HepG2 (cell line): ENCODE results near the gene VASN. TPM values are rescaled to one million over a fixed set of nuclear protein-coding genes. Genes with fewer than 3 reads are reported as not detected.

Experiments used
- ATAC-seq: fragments of 200-7000 bp; cut with Tn5 transposase; 3 replicates; pipeline ENCODE4 v1.9.1; 2020; ENCODE audit warnings: mild to moderate bottlenecking, moderate library complexity
- BruUV-seq: library from RNA; stranded (reverse); fragments of 400-500 nt; replicated peaks from 2 replicates; lab custom pipeline; 2021; lab: Mats Ljungman, UMichigan
- CTCF ChIA-PET: fragments of 300-600 bp; formaldehyde crosslinking; extraction: SDS; loops from one replicate; lab custom pipeline; 2021; ENCODE audit warnings: low total read pairs, inconsistent platforms, low intra/inter-chr PET ratio; lab: Yijun Ruan, JAX
- POLR2A ChIA-PET: fragments of 350-600 bp; sonication (Branson Sonifier 250); formaldehyde crosslinking; loops from one replicate; lab custom pipeline; 2020; ENCODE audit warnings: antibody characterized with exemption, inconsistent platforms; lab: Yijun Ruan, JAX
- DNase-seq: peaks from one replicate; pipeline ENCODE4 v3.0.0-alpha.2; 2015; ENCODE audit warnings: low spot score
- FAIRE-seq: peaks from 3 replicates; lab custom pipeline; 2011; peaks lifted over from hg19 to GRCh38; lab: Jason Lieb, UNC
- H2AFZ ChIP-seq: one replicate; pipeline ENCODE4 v1.6.1; 2011; ENCODE audit warnings: low read length, inconsistent platforms
- H3K27ac ChIP-seq: fragments of 300-600 bp; 3 replicates; pipeline ENCODE4 v1.8.0; 2011; ENCODE audit warnings: mixed run types, mild to moderate bottlenecking, mixed read lengths, low read length, inconsistent platforms; ENCODE audit not compliant: insufficient read depth; ENCODE audit errors: extremely low read length
- H3K27me3 ChIP-seq, 2 experiments: fragments of 200-600 bp in 1 of 2; 2 replicates in 1 of 2; 3 replicates in 1 of 2; pipeline versions ENCODE4 v1.6.0 to v1.8.0; 2011; ENCODE audit warnings: low read length in 2 of 2, mild to moderate bottlenecking in 2 of 2, moderate library complexity in 2 of 2, inconsistent platforms in 1 of 2; ENCODE audit not compliant: insufficient read depth in 2 of 2, control insufficient read depth in 1 of 2
- H3K36me3 ChIP-seq, 2 experiments: fragments of 200-600 bp in 1 of 2; replicated peaks in 1 of 2; 2 replicates in 1 of 2; 3 replicates in 1 of 2; pipeline versions ENCODE4 v1.5.1 to v1.8.0; 2011; ENCODE audit warnings: low read length in 2 of 2, inconsistent platforms in 1 of 2; ENCODE audit not compliant: insufficient read depth in 2 of 2, control insufficient read depth in 1 of 2
- H3K4me1 ChIP-seq: 2 replicates; pipeline ENCODE4 v1.5.1; 2012; ENCODE audit warnings: low read length, inconsistent platforms; ENCODE audit not compliant: insufficient read depth
- H3K4me2 ChIP-seq: 2 replicates; pipeline ENCODE4 v1.6.0; 2011; ENCODE audit warnings: low read depth, low read length, inconsistent platforms
- H3K4me3 ChIP-seq, 3 experiments: fragments of 200-600 bp in 1 of 3; sonication (generic), shearing (Covaris generic) in 1 of 3; replicated peaks in 1 of 3; 2 replicates each; pipeline ENCODE4 v1.5.1; 2011 to 2016; ENCODE audit warnings: low read length in 3 of 3, inconsistent platforms in 2 of 3, low read depth in 2 of 3, mild to moderate bottlenecking in 2 of 3, control low read depth in 1 of 3, mixed read lengths in 1 of 3; ENCODE audit not compliant: insufficient read depth in 1 of 3
- H3K79me2 ChIP-seq: one replicate; pipeline ENCODE4 v1.6.1; 2011; ENCODE audit warnings: low read length, inconsistent platforms; ENCODE audit not compliant: insufficient read depth
- H3K9ac ChIP-seq: 2 replicates; pipeline ENCODE4 v1.6.0; 2011; ENCODE audit warnings: mild to moderate bottlenecking, low read depth, low read length, inconsistent platforms; ENCODE audit not compliant: insufficient read depth
- H3K9me3 ChIP-seq: 2 replicates; pipeline ENCODE4 v1.5.1; 2012; ENCODE audit warnings: mild to moderate bottlenecking, low read length
- H4K20me1 ChIP-seq: 2 replicates; pipeline ENCODE4 v1.6.0; 2011; ENCODE audit warnings: inconsistent platforms, mild to moderate bottlenecking, low read length, moderate library complexity; ENCODE audit not compliant: insufficient read depth
- ATF6 ChIP-seq: sonication (generic); formaldehyde crosslinking; conservative IDR thresholded peaks from 2 replicates; pipeline ENCODE4 v1.4.0; 2020; ENCODE audit warnings: missing genetic modification reagents
- DPF2 ChIP-seq: sonication (generic); formaldehyde crosslinking; IDR thresholded peaks from 2 replicates; pipeline ENCODE4 v1.4.0; 2020; ENCODE audit warnings: mild to moderate bottlenecking, low read depth, missing genetic modification reagents, borderline replicate concordance
- FOXP1 ChIP-seq, 2 experiments: fragments of 450-650 bp in 1 of 2; IDR thresholded peaks; 2 replicates each; pipeline ENCODE4 v1.6.1; 2017 to 2018; ENCODE audit warnings: antibody characterized with exemption in 1 of 2
- KDM3A ChIP-seq: IDR thresholded peaks from 2 replicates; pipeline ENCODE4 v1.6.1; 2018; ENCODE audit warnings: low read depth, missing compliant biosample characterization
- KLF11 ChIP-seq: IDR thresholded peaks from 2 replicates; pipeline ENCODE4 v1.6.1; 2016; ENCODE audit warnings: missing compliant biosample characterization
- KLF16 ChIP-seq, 2 experiments: sonication (generic) in 1 of 2; formaldehyde crosslinking in 1 of 2; IDR thresholded peaks; 2 replicates each; pipeline versions ENCODE4 v1.6.1 to v1.8.0; 2016 to 2023; ENCODE audit warnings: missing genetic modification reagents in 2 of 2, missing compliant biosample characterization in 1 of 2
- MATR3 ChIP-seq: sonication (generic); formaldehyde crosslinking; IDR thresholded peaks from 2 replicates; pipeline ENCODE4 v1.4.0; 2020; ENCODE audit warnings: missing genetic modification reagents
- POLR2AphosphoS5 ChIP-seq: IDR thresholded peaks from 2 replicates; pipeline ENCODE4 v1.6.1; 2012; ENCODE audit warnings: low read depth, low read length
- SAP130 ChIP-seq: IDR thresholded peaks from 2 replicates; pipeline ENCODE4 v1.6.1; 2016; ENCODE audit warnings: low read depth
- THRA ChIP-seq: sonication (generic); formaldehyde crosslinking; IDR thresholded peaks from 2 replicates; pipeline ENCODE4 v1.4.0; 2020; ENCODE audit warnings: missing genetic modification reagents, borderline replicate concordance
- ZFP36L2 ChIP-seq: sonication (generic); formaldehyde crosslinking; IDR thresholded peaks from 2 replicates; pipeline ENCODE4 v1.4.0; 2020; ENCODE audit warnings: missing genetic modification reagents
- ZNF142 ChIP-seq: sonication (generic); formaldehyde crosslinking; IDR thresholded peaks from 2 replicates; pipeline ENCODE4 v1.4.0; 2020; ENCODE audit warnings: missing genetic modification reagents
- ZNF33A ChIP-seq: sonication (generic); formaldehyde crosslinking; IDR thresholded peaks from 2 replicates; pipeline ENCODE4 v1.5.1; 2020; ENCODE audit warnings: missing genetic modification reagents, mild to moderate bottlenecking, moderate library complexity, borderline replicate concordance
- ZNF788 ChIP-seq: sonication (generic); formaldehyde crosslinking; IDR thresholded peaks from 2 replicates; pipeline ENCODE4 v1.5.0; 2020; ENCODE audit warnings: mild to moderate bottlenecking, missing genetic modification reagents, borderline replicate concordance
- WGBS: methylation state at CpG from one replicate; pipeline ENCODE4 v1.1.6; 2017; ENCODE audit warnings: low lambda C conversion rate; 5-methylcytosine and 5-hydroxymethylcytosine counted together
- in situ Hi-C: cut with HindIII; loops from 2 replicates; pipeline ENCODE4 v1.10.0; 2017; ENCODE audit warnings: low pct_unique_long_range_greater_than_20kb; ENCODE audit not compliant: extremely low pct_ligation_motif_present
- intact Hi-C: fragments of 100-400 bp; cut with micrococcal nuclease; formaldehyde crosslinking; loops from one replicate; pipeline ENCODE4 v1.10.0; 2022; ENCODE audit not compliant: unreplicated experiment
- polyA plus RNA-seq, 8 experiments: library from polyadenylated mRNA; depleted of rRNA in 3 of 8; stranded (reverse) in 7 of 8; unstranded in 1 of 8; fragments of >200 nt; fragmentation: Illumina TruSeq in 4 of 8; extraction: Trizol in 4 of 8; gene quantifications; 2 replicates each; pipeline versions ENCODE4 v1.2.1 to v1.2.3, GENCODE V29; 2011 to 2016; ENCODE audit warnings: low read depth in 4 of 8, missing spikeins in 1 of 8, mixed read lengths in 1 of 8; ENCODE audit not compliant: insufficient read depth in 1 of 8
- total RNA-seq, 5 experiments: library from RNA; depleted of rRNA; stranded (reverse); fragments of >200 nt; fragmentation: Illumina TruSeq; extraction: Trizol; gene quantifications; 2 replicates each; pipeline ENCODE4 v1.2.3, GENCODE V29; 2016; ENCODE audit warnings: low read depth in 1 of 5

The VASN gene
- total and polyA plus RNA-seq, 2 of the 13 experiments (the other 11 are each of a cell fraction or from before 2014, with no cell fraction given): 8.4 to 18.2 TPM

- POLR2A ChIA-PET: interaction anchor here (0.9 kb wide), 1 partner anchor 77 kb away, joined by 3 read pairs; no protein-coding TSS in a partner anchor
- Histone ChIP-seq H3K36me3 (no peaks in the 10 kb centered on the region), H3K79me2 (no peaks in the 10 kb centered on the region), H3K4me1 (peaks cover 31% of the 10 kb centered on the region), H4K20me1 (no peaks in the 10 kb centered on the region), H3K9me3 (no peaks in the 10 kb centered on the region), H3K4me2 (no peak overlapping the region), H3K4me3 (no peak overlapping the region), H3K9ac (no peak overlapping the region), H3K27ac (no peak overlapping the region), H3K27me3 (no peaks in the 10 kb centered on the region), H2AFZ (no peak overlapping the region)
- intact Hi-C loops: loop anchor here (1.0 kb wide), 3 partner anchors 16 to 130 kb away; no protein-coding TSS in a partner anchor
- in situ Hi-C loops: no loop called here
- BruUV-seq: no TSS peak
- WGBS: 56% methylated on average over 2 of the region's 14 CpGs
- peak; percentile 26 for FAIRE-seq
- DNase-seq: peak; percentile 51
- CTCF ChIA-PET: interaction anchor here (1.2 to 5.6 kb wide), 7 partner anchors 18 to 130 kb away, joined by 3 to 69 read pairs (median 13); no protein-coding TSS in a partner anchor
- ATAC-seq: peak; percentile 67
- TF ChIP-seq MATR3 (CRISPR knock-in tag) (no peak), DPF2 (no peak), THRA (CRISPR knock-in tag) (peak; percentile 46; the same call in 1 of the 2 replicates), FOXP1 (IDR thresholded peaks at IDR 0.05) (no peak), FOXP1 (CRISPR knock-in tag; IDR thresholded peaks at IDR 0.05) (no peak), KLF11 (CRISPR knock-in tag) (no peak), SAP130 (peak; percentile 32; the same call in 1 of the 2 replicates), ZNF788 (CRISPR knock-in tag) (peak; percentile 66; the same call in 1 of the 2 replicates), KLF16 (CRISPR knock-in tag; IDR thresholded peaks at IDR 0.05) (peak in 1 of 2 experiments; percentile 35; a peak in 1 of 4 replicates), POLR2AphosphoS5 (no peak), KDM3A (CRISPR knock-in tag) (peak; percentile 30; the same call in 1 of the 2 replicates), ZNF142 (CRISPR knock-in tag) (0 out of 2 replicates have a peak, but pooled peaks have one; percentile 28), ZNF33A (no peak), ATF6 (CRISPR knock-in tag) (no peak), ZFP36L2 (CRISPR knock-in tag) (no peak)
These were observed 41.3 kb upstream of the VASN start for GRCh38 chr16:4330277-4330874.
